Measurements from ENCODE around the gene DNASE1L3.
A peak's percentile ranks its signal among the peaks of the same experiment; 100 is the strongest.

DNASE1L3 gene

GRCh38 chr3:58164906-58165821 lies 45.6 kb downstream of the DNASE1L3 start:
- DNase-seq (ENCODE audit: low read depth): no peak

GRCh38 chr3:58164199-58164879 lies 46.4 kb downstream of the DNASE1L3 start:
- no peak for DNase-seq (ENCODE audit: low read depth)
- no peak overlapping the region for H3K4me3 ChIP-seq (ENCODE audit: low read depth, low read length)

More at GRCh38 chr3:58164906-58165821, 45.6 kb downstream of the DNASE1L3 start:
- no peak overlapping the region for H3K4me3 ChIP-seq (ENCODE audit: low read depth, low read length)

- H3K4me3 ChIP-seq (ENCODE audit: low read depth, low read length): no peak overlapping the region
- no peak for DNase-seq (ENCODE audit: low read depth)
Measured at GRCh38 chr3:58163234-58163633, 47.5 kb downstream of the DNASE1L3 start.

- DNase-seq (ENCODE audit: low read depth): peak; percentile 80
- no peak overlapping the region for H3K4me3 ChIP-seq (ENCODE audit: low read depth, low read length)
Measured at GRCh38 chr3:58161435-58162398, 49.1 kb downstream of the DNASE1L3 start.

GRCh38 chr3:58160399-58160798 lies 50.4 kb downstream of the DNASE1L3 start:
- H3K4me3 ChIP-seq (ENCODE audit: low read depth, low read length): no peak overlapping the region
- DNase-seq (ENCODE audit: low read depth): no peak

GRCh38 chr3:58158442-58159153 lies 52.2 kb downstream of the DNASE1L3 start:
- H3K4me3 ChIP-seq (ENCODE audit: low read depth, low read length): no peak overlapping the region
- no peak for DNase-seq (ENCODE audit: low read depth)

GRCh38 chr3:58157700-58158099 lies 53.1 kb downstream of the DNASE1L3 start:
- H3K4me3 ChIP-seq (ENCODE audit: low read depth, low read length): no peak overlapping the region
- DNase-seq (ENCODE audit: low read depth): no peak

- no peak for DNase-seq (ENCODE audit: low read depth)
- H3K4me3 ChIP-seq (ENCODE audit: low read depth, low read length): no peak overlapping the region
Measured at GRCh38 chr3:58155838-58156237, 54.9 kb downstream of the DNASE1L3 start.

GRCh38 chr3:58154626-58155449 lies 55.9 kb downstream of the DNASE1L3 start:
- no peak overlapping the region for H3K4me3 ChIP-seq (ENCODE audit: low read depth, low read length)
- no peak for DNase-seq (ENCODE audit: low read depth)

GRCh38 chr3:58153371-58153770 lies 57.4 kb downstream of the DNASE1L3 start:
- no peak overlapping the region for H3K4me3 ChIP-seq (ENCODE audit: low read depth, low read length)
- DNase-seq (ENCODE audit: low read depth): no peak

GRCh38 chr3:58152225-58153015 lies 58.4 kb downstream of the DNASE1L3 start:
- H3K4me3 ChIP-seq (ENCODE audit: low read depth, low read length): no peak overlapping the region

GRCh38 chr3:58151637-58152036 lies 59.1 kb downstream of the DNASE1L3 start:
- no peak overlapping the region for H3K4me3 ChIP-seq (ENCODE audit: low read depth, low read length)
- no peak for DNase-seq (ENCODE audit: low read depth)

More at GRCh38 chr3:58152225-58153015, 58.4 kb downstream of the DNASE1L3 start:
- no peak for DNase-seq (ENCODE audit: low read depth)

GRCh38 chr3:58150810-58151199 lies 60.0 kb downstream of the DNASE1L3 start:
- H3K4me3 ChIP-seq (ENCODE audit: low read depth, low read length): no peak overlapping the region
- DNase-seq (ENCODE audit: low read depth): no peak

GRCh38 chr3:58150130-58150809 lies 60.5 kb downstream of the DNASE1L3 start:
- DNase-seq (ENCODE audit: low read depth): no peak

GRCh38 chr3:58148049-58148448 lies 62.7 kb downstream of the DNASE1L3 start:
- no peak overlapping the region for H3K4me3 ChIP-seq (ENCODE audit: low read depth, low read length)
- no peak for DNase-seq (ENCODE audit: low read depth)

More at GRCh38 chr3:58150130-58150809, 60.5 kb downstream of the DNASE1L3 start:
- H3K4me3 ChIP-seq (ENCODE audit: low read depth, low read length): no peak overlapping the region

GRCh38 chr3:58144478-58145325 lies 66.1 kb downstream of the DNASE1L3 start:
- no peak overlapping the region for H3K4me3 ChIP-seq (ENCODE audit: low read depth, low read length)
- no peak for DNase-seq (ENCODE audit: low read depth)
